Measurements from ENCODE around the gene CENPK. TPM values are rescaled to one million over a fixed set of nuclear protein-coding genes. Genes with fewer than 3 reads are reported as not detected.
A peak's percentile ranks its signal among the peaks of the same experiment; 100 is the strongest.
"Not testable (repeated sequence)": the region's sequence is repeated elsewhere in the genome, so short reads cannot be mapped to it uniquely, and the experiment has no call there.

Gene CENPK
- total RNA-seq = 1 to 10 TPM in 2 of 4 donors, not detected in 2; 1.5 to 2.8 TPM

- H3K27ac ChIP-seq = peak within 1 kb of the TSS; percentile 81 to 96 (median 88)
- peak; percentile 84 to 95 for DNase-seq (ENCODE audit: low spot score in 2 of 2)
- 0% methylated on average over 50 to 54 of the region's 54 CpGs for WGBS, 2 donors
- H3K4me3 ChIP-seq = peak within 1 kb of the TSS; percentile 73 to 98 (median 87)
- peaks cover 0 to 42% (median 23%) of the 10 kb centered on the region in 4 donors for H3K4me1 ChIP-seq
- no peaks in the 10 kb centered on the region for H3K9me3 ChIP-seq
- H3K27me3 ChIP-seq = no peaks in the 10 kb centered on the region
- TF ChIP-seq POLR2A (IDR thresholded peaks at IDR 0.05) (peak in 1 of 2 donors; percentile 59), EP300 (IDR thresholded peaks at IDR 0.05) (peak; percentile 34 to 97), CTCF (IDR thresholded peaks at IDR 0.05) (peak in 2 of 5 experiments; percentile 36 to 43)
- peaks cover 0 to 6% (median 0%) of the 10 kb centered on the region in 3 donors for H3K36me3 ChIP-seq
Measured at GRCh38 chr5:65562731-65563701, at the start of gene CENPK, which contains the start of gene PPWD1. Gene CENPK, minus strand, starts transcription at chr5:65563168. Its CDS starts 8,261 bp downstream, at chr5:65554907. Gene PPWD1, plus strand, starts transcription at chr5:65563296. Its CDS starts 15 bp downstream, at chr5:65563311.

- H3K36me3 ChIP-seq = peaks cover 0 to 91% (median 17%) of the 10 kb centered on the region in 3 donors
- no peaks in the 10 kb centered on the region for H3K9me3 ChIP-seq
- H3K27ac ChIP-seq = no peak overlapping the region
- DNase-seq (ENCODE audit: low spot score in 2 of 2) = no peak
- H3K27me3 ChIP-seq = no peaks in the 10 kb centered on the region
- H3K4me3 ChIP-seq = no peak overlapping the region
- H3K4me1 ChIP-seq = no peaks in the 10 kb centered on the region
- WGBS, 2 donors = 91 to 94% methylated on average over 4 of the region's 4 CpGs
- TF ChIP-seq POLR2A (IDR thresholded peaks at IDR 0.05) (no peak), CTCF (IDR thresholded peaks at IDR 0.05) (no peak), EP300 (IDR thresholded peaks at IDR 0.05) (no peak)
Measured at GRCh38 chr5:65612298-65612907, 49.4 kb upstream of the CENPK start.

- H3K36me3 ChIP-seq = peaks cover 0 to 92% (median 23%) of the 10 kb centered on the region in 3 donors
Measured at GRCh38 chr5:65611524-65611923, 48.6 kb upstream of the CENPK start.

GRCh38 chr5:65601761-65602160, 38.8 kb upstream of the CENPK start:
- WGBS, 2 donors = 100% methylated on average over 1 of the region's 1 CpG

More at GRCh38 chr5:65611524-65611923, 48.6 kb upstream of the CENPK start:
- no peak overlapping the region for H3K4me3 ChIP-seq
- TF ChIP-seq POLR2A (IDR thresholded peaks at IDR 0.05) = no peak
- no peak for TF ChIP-seq EP300 (IDR thresholded peaks at IDR 0.05)
- TF ChIP-seq CTCF (IDR thresholded peaks at IDR 0.05) = no peak
- 89 to 93% methylated on average over 3 of the region's 3 CpGs for WGBS, 2 donors
- no peak for DNase-seq (ENCODE audit: low spot score in 2 of 2)
- H3K27me3 ChIP-seq = no peaks in the 10 kb centered on the region
- no peak overlapping the region for H3K27ac ChIP-seq
- H3K9me3 ChIP-seq = no peaks in the 10 kb centered on the region
- no peaks in the 10 kb centered on the region for H3K4me1 ChIP-seq

GRCh38 chr5:65588694-65589093, 25.7 kb upstream of the CENPK start:
- Histone ChIP-seq H3K4me3 (no peak overlapping the region), H3K9me3 (no peaks in the 10 kb centered on the region), H3K4me1 (peaks cover 0 to 8% (median 0%) of the 10 kb centered on the region in 4 donors), H3K27me3 (no peaks in the 10 kb centered on the region), H3K36me3 (peaks cover 0 to 92% (median 12%) of the 10 kb centered on the region in 3 donors), H3K27ac (no peak overlapping the region)
- 90 to 99% methylated on average over 2 of the region's 2 CpGs for WGBS, 2 donors
- TF ChIP-seq POLR2A (IDR thresholded peaks at IDR 0.05) = no peak
- TF ChIP-seq CTCF (IDR thresholded peaks at IDR 0.05) = no peak
- no peak for TF ChIP-seq EP300 (IDR thresholded peaks at IDR 0.05)
- no peak for DNase-seq (ENCODE audit: low spot score in 2 of 2)

More at GRCh38 chr5:65601761-65602160, 38.8 kb upstream of the CENPK start:
- H3K9me3 ChIP-seq; H3K4me3 ChIP-seq; H3K27me3 ChIP-seq; DNase-seq (ENCODE audit: low spot score in 2 of 2); H3K4me1 ChIP-seq; H3K27ac ChIP-seq: not testable (repeated sequence)
- peaks cover 4 to 92% (median 9%) of the 10 kb centered on the region in 3 donors for H3K36me3 ChIP-seq

Data from tibial nerve (tissue), 4 donors.